ENCODE results near the gene TMEM270.

GRCh38 chr7:73864981-73865711 is 4.2 kb downstream of the TMEM270 start:
- TF ChIP-seq CTCF (IDR thresholded peaks at IDR 0.05) (no peak), POLR2A (IDR thresholded peaks at IDR 0.05) (no peak), POLR2AphosphoS5 (IDR thresholded peaks at IDR 0.05) (no peak), EP300 (IDR thresholded peaks at IDR 0.05) (no peak)
